ENCODE results near the gene NMU.
"Not testable (repeated sequence)": the region's sequence is repeated elsewhere in the genome, so short reads cannot be mapped to it uniquely, and the experiment has no call there.

NMU gene

GRCh38 chr4:55633903-55634302, 2.2 kb downstream of the NMU start:
- Histone ChIP-seq H3K36me3 (ENCODE audit: control insufficient read depth in 2 of 2, insufficient read depth in 2 of 2, low read length in 2 of 2) (no peaks in the 10 kb centered on the region), H3K9ac (ENCODE audit: low read depth in 1 of 2, low read length in 2 of 2) (no peak overlapping the region), H3K9me3 (ENCODE audit: control insufficient read depth in 2 of 2, low read length in 2 of 2) (no peaks in the 10 kb centered on the region), H3K4me3 (ENCODE audit: low read length in 2 of 2) (no peak overlapping the region), H3K4me1 (ENCODE audit: control insufficient read depth in 2 of 2, insufficient read depth in 2 of 2, low read length in 2 of 2) (peaks cover 0 to 8% of the 10 kb centered on the region in 2 donors), H3K27ac (ENCODE audit: low read depth in 2 of 2, low read length in 2 of 2) (no peak overlapping the region), H3K27me3 (ENCODE audit: control insufficient read depth in 2 of 2, insufficient read depth in 2 of 2, low read length in 2 of 2) (peaks cover 12 to 16% of the 10 kb centered on the region in 2 donors)

- Histone ChIP-seq H3K9me3 (ENCODE audit: control insufficient read depth in 2 of 2, low read length in 2 of 2) (no peaks in the 10 kb centered on the region), H3K4me3 (ENCODE audit: low read length in 2 of 2) (no peak overlapping the region), H3K36me3 (ENCODE audit: control insufficient read depth in 2 of 2, insufficient read depth in 2 of 2, low read length in 2 of 2) (no peaks in the 10 kb centered on the region), H3K9ac (ENCODE audit: low read depth in 1 of 2, low read length in 2 of 2) (no peak overlapping the region), H3K27me3 (ENCODE audit: control insufficient read depth in 2 of 2, insufficient read depth in 2 of 2, low read length in 2 of 2) (no peaks in the 10 kb centered on the region), H3K27ac (ENCODE audit: low read depth in 2 of 2, low read length in 2 of 2) (no peak overlapping the region), H3K4me1 (ENCODE audit: control insufficient read depth in 2 of 2, insufficient read depth in 2 of 2, low read length in 2 of 2) (no peaks in the 10 kb centered on the region)
Observed at GRCh38 chr4:55625835-55626234, 10.3 kb downstream of the NMU start.

- not testable (repeated sequence) for H3K27ac ChIP-seq (ENCODE audit: low read depth in 2 of 2, low read length in 2 of 2); H3K9ac ChIP-seq (ENCODE audit: low read depth in 1 of 2, low read length in 2 of 2); H3K9me3 ChIP-seq (ENCODE audit: control insufficient read depth in 2 of 2, low read length in 2 of 2); H3K36me3 ChIP-seq (ENCODE audit: control insufficient read depth in 2 of 2, insufficient read depth in 2 of 2, low read length in 2 of 2); H3K27me3 ChIP-seq (ENCODE audit: control insufficient read depth in 2 of 2, insufficient read depth in 2 of 2, low read length in 2 of 2); H3K4me3 ChIP-seq (ENCODE audit: low read length in 2 of 2); H3K4me1 ChIP-seq (ENCODE audit: control insufficient read depth in 2 of 2, insufficient read depth in 2 of 2, low read length in 2 of 2)
Observed at GRCh38 chr4:55624063-55624462, 12.0 kb downstream of the NMU start.

- H3K4me3 ChIP-seq (ENCODE audit: low read length in 2 of 2) = no peak overlapping the region
- no peaks in the 10 kb centered on the region for H3K9me3 ChIP-seq (ENCODE audit: control insufficient read depth in 2 of 2, low read length in 2 of 2)
- H3K27ac ChIP-seq (ENCODE audit: low read depth in 2 of 2, low read length in 2 of 2) = no peak overlapping the region
- H3K4me1 ChIP-seq (ENCODE audit: control insufficient read depth in 2 of 2, insufficient read depth in 2 of 2, low read length in 2 of 2) = no peaks in the 10 kb centered on the region
- H3K27me3 ChIP-seq (ENCODE audit: control insufficient read depth in 2 of 2, insufficient read depth in 2 of 2, low read length in 2 of 2) = no peaks in the 10 kb centered on the region
- no peak overlapping the region for H3K9ac ChIP-seq (ENCODE audit: low read depth in 1 of 2, low read length in 2 of 2)
- H3K36me3 ChIP-seq (ENCODE audit: control insufficient read depth in 2 of 2, insufficient read depth in 2 of 2, low read length in 2 of 2) = no peaks in the 10 kb centered on the region
Observed at GRCh38 chr4:55618546-55619143, 17.5 kb downstream of the NMU start.

- no peak overlapping the region for H3K4me3 ChIP-seq (ENCODE audit: low read length in 2 of 2)
- H3K36me3 ChIP-seq (ENCODE audit: control insufficient read depth in 2 of 2, insufficient read depth in 2 of 2, low read length in 2 of 2) = no peaks in the 10 kb centered on the region
- H3K9ac ChIP-seq (ENCODE audit: low read depth in 1 of 2, low read length in 2 of 2) = no peak overlapping the region
- H3K9me3 ChIP-seq (ENCODE audit: control insufficient read depth in 2 of 2, low read length in 2 of 2) = no peaks in the 10 kb centered on the region
- no peaks in the 10 kb centered on the region for H3K4me1 ChIP-seq (ENCODE audit: control insufficient read depth in 2 of 2, insufficient read depth in 2 of 2, low read length in 2 of 2)
- no peak overlapping the region for H3K27ac ChIP-seq (ENCODE audit: low read depth in 2 of 2, low read length in 2 of 2)
- no peaks in the 10 kb centered on the region for H3K27me3 ChIP-seq (ENCODE audit: control insufficient read depth in 2 of 2, insufficient read depth in 2 of 2, low read length in 2 of 2)
Observed at GRCh38 chr4:55617587-55618197, 18.4 kb downstream of the NMU start.

GRCh38 chr4:55615008-55615407, 21.1 kb downstream of the NMU start:
- Histone ChIP-seq H3K9ac (ENCODE audit: low read depth in 1 of 2, low read length in 2 of 2) (no peak overlapping the region), H3K4me3 (ENCODE audit: low read length in 2 of 2) (no peak overlapping the region), H3K4me1 (ENCODE audit: control insufficient read depth in 2 of 2, insufficient read depth in 2 of 2, low read length in 2 of 2) (no peaks in the 10 kb centered on the region), H3K27me3 (ENCODE audit: control insufficient read depth in 2 of 2, insufficient read depth in 2 of 2, low read length in 2 of 2) (no peaks in the 10 kb centered on the region), H3K9me3 (ENCODE audit: control insufficient read depth in 2 of 2, low read length in 2 of 2) (no peaks in the 10 kb centered on the region), H3K36me3 (ENCODE audit: control insufficient read depth in 2 of 2, insufficient read depth in 2 of 2, low read length in 2 of 2) (no peaks in the 10 kb centered on the region), H3K27ac (ENCODE audit: low read depth in 2 of 2, low read length in 2 of 2) (no peak overlapping the region)

- no peak overlapping the region for H3K4me3 ChIP-seq (ENCODE audit: low read length in 2 of 2)
- H3K9me3 ChIP-seq (ENCODE audit: control insufficient read depth in 2 of 2, low read length in 2 of 2) = no peaks in the 10 kb centered on the region
- H3K27me3 ChIP-seq (ENCODE audit: control insufficient read depth in 2 of 2, insufficient read depth in 2 of 2, low read length in 2 of 2) = no peaks in the 10 kb centered on the region
- no peaks in the 10 kb centered on the region for H3K36me3 ChIP-seq (ENCODE audit: control insufficient read depth in 2 of 2, insufficient read depth in 2 of 2, low read length in 2 of 2)
- no peak overlapping the region for H3K9ac ChIP-seq (ENCODE audit: low read depth in 1 of 2, low read length in 2 of 2)
- H3K4me1 ChIP-seq (ENCODE audit: control insufficient read depth in 2 of 2, insufficient read depth in 2 of 2, low read length in 2 of 2) = no peaks in the 10 kb centered on the region
- H3K27ac ChIP-seq (ENCODE audit: low read depth in 2 of 2, low read length in 2 of 2) = no peak overlapping the region
Observed at GRCh38 chr4:55613621-55614020, 22.5 kb downstream of the NMU start.

GRCh38 chr4:55612341-55612740, 23.8 kb downstream of the NMU start:
- Histone ChIP-seq H3K4me1 (ENCODE audit: control insufficient read depth in 2 of 2, insufficient read depth in 2 of 2, low read length in 2 of 2) (no peaks in the 10 kb centered on the region), H3K27ac (ENCODE audit: low read depth in 2 of 2, low read length in 2 of 2) (no peak overlapping the region), H3K36me3 (ENCODE audit: control insufficient read depth in 2 of 2, insufficient read depth in 2 of 2, low read length in 2 of 2) (no peaks in the 10 kb centered on the region)

GRCh38 chr4:55611358-55612059, 24.6 kb downstream of the NMU start:
- H3K9ac ChIP-seq (ENCODE audit: low read depth in 1 of 2, low read length in 2 of 2) = no peak overlapping the region
- H3K4me3 ChIP-seq (ENCODE audit: low read length in 2 of 2) = no peak overlapping the region
- H3K27me3 ChIP-seq (ENCODE audit: control insufficient read depth in 2 of 2, insufficient read depth in 2 of 2, low read length in 2 of 2) = no peaks in the 10 kb centered on the region
- no peaks in the 10 kb centered on the region for H3K9me3 ChIP-seq (ENCODE audit: control insufficient read depth in 2 of 2, low read length in 2 of 2)
- H3K27ac ChIP-seq (ENCODE audit: low read depth in 2 of 2, low read length in 2 of 2) = no peak overlapping the region
- no peaks in the 10 kb centered on the region for H3K36me3 ChIP-seq (ENCODE audit: control insufficient read depth in 2 of 2, insufficient read depth in 2 of 2, low read length in 2 of 2)
- no peaks in the 10 kb centered on the region for H3K4me1 ChIP-seq (ENCODE audit: control insufficient read depth in 2 of 2, insufficient read depth in 2 of 2, low read length in 2 of 2)

More at GRCh38 chr4:55612341-55612740, 23.8 kb downstream of the NMU start:
- Histone ChIP-seq H3K4me3 (ENCODE audit: low read length in 2 of 2) (no peak overlapping the region), H3K9ac (ENCODE audit: low read depth in 1 of 2, low read length in 2 of 2) (no peak overlapping the region), H3K27me3 (ENCODE audit: control insufficient read depth in 2 of 2, insufficient read depth in 2 of 2, low read length in 2 of 2) (no peaks in the 10 kb centered on the region), H3K9me3 (ENCODE audit: control insufficient read depth in 2 of 2, low read length in 2 of 2) (no peaks in the 10 kb centered on the region)

GRCh38 chr4:55610381-55610780, 25.7 kb downstream of the NMU start:
- no peaks in the 10 kb centered on the region for H3K4me1 ChIP-seq (ENCODE audit: control insufficient read depth in 2 of 2, insufficient read depth in 2 of 2, low read length in 2 of 2)
- no peaks in the 10 kb centered on the region for H3K9me3 ChIP-seq (ENCODE audit: control insufficient read depth in 2 of 2, low read length in 2 of 2)
- H3K27me3 ChIP-seq (ENCODE audit: control insufficient read depth in 2 of 2, insufficient read depth in 2 of 2, low read length in 2 of 2) = no peaks in the 10 kb centered on the region
- no peaks in the 10 kb centered on the region for H3K36me3 ChIP-seq (ENCODE audit: control insufficient read depth in 2 of 2, insufficient read depth in 2 of 2, low read length in 2 of 2)
- no peak overlapping the region for H3K4me3 ChIP-seq (ENCODE audit: low read length in 2 of 2)
- H3K9ac ChIP-seq (ENCODE audit: low read depth in 1 of 2, low read length in 2 of 2) = no peak overlapping the region
- H3K27ac ChIP-seq (ENCODE audit: low read depth in 2 of 2, low read length in 2 of 2) = no peak overlapping the region
